Stomach (tissue), 9 donors: Measurements from ENCODE around the gene LDAH. TPM values are rescaled to one million over a fixed set of nuclear protein-coding genes. Genes with fewer than 3 reads are reported as not detected.
A peak's percentile ranks its signal among the peaks of the same experiment; 100 is the strongest.

Source experiments
- DNase-seq, 2 donors: peaks; one replicate each; pipeline versions ENCODE4 v3.0.0 to v3.0.0-alpha.2; 2013 to 2019
- H3K27ac ChIP-seq, 5 donors: fragments of 200-600 bp in 4 of 5; sonication (generic) in 4 of 5; one replicate each; pipeline ENCODE4 v1.5.1; 2013 to 2019; ENCODE audit warnings: mild to moderate bottlenecking in 1 of 5, moderate library complexity in 1 of 5
- H3K27me3 ChIP-seq, 3 donors: fragments of 200-600 bp; sonication (generic); one replicate each; pipeline ENCODE4 v1.5.1; 2017 to 2019; ENCODE audit warnings: mixed run types in 1 of 3
- H3K36me3 ChIP-seq, 4 donors: fragments of 200-600 bp; sonication (generic); 1 replicate in 3 of 4; 2 replicates in 1 of 4; pipeline ENCODE4 v1.5.1; 2016 to 2019
- H3K4me1 ChIP-seq, 4 donors: fragments of 200-600 bp; sonication (generic); one replicate each; pipeline ENCODE4 v1.5.1; 2016 to 2019
- H3K4me3 ChIP-seq, 4 donors: fragments of 200-600 bp; sonication (generic) in 3 of 4; one replicate each; pipeline ENCODE4 v1.5.1; 2016 to 2019; ENCODE audit warnings: mild to moderate bottlenecking in 1 of 4
- H3K9me3 ChIP-seq, 4 donors: fragments of 200-600 bp; sonication (generic); one replicate each; pipeline ENCODE4 v1.5.1; 2016 to 2019
- CTCF ChIP-seq, 7 experiments: fragments of 450-650 bp in 4 of 7; fragments of 200-600 bp in 3 of 7; sonication (generic) in 3 of 7; IDR thresholded peaks; one replicate each; pipeline ENCODE4 v1.5.1; 2016 to 2019; ENCODE audit warnings: antibody characterized with exemption in 7 of 7, control low read depth in 2 of 7, mild to moderate bottlenecking in 1 of 7
- EP300 ChIP-seq: sonication (generic); formaldehyde crosslinking; IDR thresholded peaks from one replicate; pipeline ENCODE4 v1.6.1; 2017; ENCODE audit warnings: antibody characterized with exemption
- POLR2AphosphoS5 ChIP-seq, 3 donors: sonication (generic); formaldehyde crosslinking; IDR thresholded peaks; one replicate each; pipeline ENCODE4 v1.6.1; 2016; ENCODE audit warnings: antibody characterized with exemption in 3 of 3
- WGBS, 5 donors: extraction: QIAGEN DNeasy Blood & Tissue Kit in 3 of 5; methylation state at CpG; one replicate each; pipeline versions ENCODE4 v1.1.5 to v1.1.7; 2013 to 2018; 5-methylcytosine and 5-hydroxymethylcytosine counted together
- intact Hi-C: fragments of 100-400 bp; cut with DNase I; formaldehyde crosslinking; loops from one replicate; pipeline ENCODE4 v1.15.1; 2023; ENCODE audit warnings: low total_unique reads
- polyA plus RNA-seq, 3 donors: library from polyadenylated mRNA; stranded (reverse); fragments of 200-250 nt; gene quantifications; one replicate each; pipeline ENCODE4 v1.2.3, GENCODE V29; 2013
- total RNA-seq, 5 donors: library from RNA; depleted of rRNA; stranded (reverse); fragments of >200 nt; gene quantifications; one replicate each; pipeline versions ENCODE4 v1.1.0 to v1.2.3, GENCODE V29; 2014 to 2016
- donor health status: healthy with polysubstance abuse.
- donor health status: Bipolar disorder and iron deficiency.
- donor health status: healthy.

LDAH gene
- total and polyA plus RNA-seq, 8 donors = 4.1 to 20.0 (median 5.9) TPM

DNA sequence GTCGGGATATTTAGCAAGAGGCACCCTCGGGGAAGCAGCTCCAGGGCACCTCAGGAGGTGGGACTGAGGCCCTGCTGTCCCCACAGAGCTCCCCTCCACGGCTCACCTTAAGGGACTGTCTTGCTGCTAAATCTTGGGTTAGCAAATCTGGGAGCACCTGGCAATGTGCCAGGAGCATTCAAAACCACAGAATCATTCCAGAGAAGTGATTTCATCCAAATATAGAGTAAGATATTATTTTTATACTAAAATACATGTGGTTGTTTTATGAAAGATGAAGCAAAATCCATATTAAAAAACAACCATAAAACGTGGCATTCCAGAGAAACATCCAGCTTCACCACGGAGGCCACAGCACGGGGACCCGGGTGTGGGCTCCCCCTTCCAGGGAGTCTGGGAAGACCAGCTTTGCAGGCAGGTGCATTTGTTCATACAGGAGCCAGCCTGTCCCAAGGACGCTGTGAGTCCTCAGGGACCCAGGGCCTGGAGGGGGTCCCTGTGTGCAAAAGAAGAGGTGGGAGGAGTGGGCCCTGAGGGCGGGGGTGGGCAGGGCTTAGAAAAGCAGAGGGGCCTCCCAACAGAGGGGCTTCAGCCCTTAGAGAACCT is 188.3 kb downstream of the LDAH start:
- H3K9me3 ChIP-seq = no peaks in the 10 kb centered on the region
- WGBS, 5 donors = 34 to 55% (median 49%) methylated on average over 9 of the region's 9 CpGs
- H3K36me3 ChIP-seq = peaks cover 4 to 56% (median 41%) of the 10 kb centered on the region in 4 donors
- no peak overlapping the region for H3K4me3 ChIP-seq
- intact Hi-C loops = no loop called here
- no peak for TF ChIP-seq POLR2AphosphoS5 (IDR thresholded peaks at IDR 0.05)
- no peak for TF ChIP-seq CTCF (IDR thresholded peaks at IDR 0.05)
- no peak for TF ChIP-seq EP300
- peak overlapping the region; percentile 80 to 91 (median 84) for H3K27ac ChIP-seq
- DNase-seq = peak in 1 of 2 donors; percentile 72
- no peaks in the 10 kb centered on the region for H3K27me3 ChIP-seq
- peaks cover 43 to 85% (median 58%) of the 10 kb centered on the region in 4 donors for H3K4me1 ChIP-seq

Other genes with a start within 250 kb of the LDAH start
- gene HS1BP3, start 172.0 kb downstream of the LDAH start, total RNA-seq = 100 to 1,000 TPM in 1 of 5 donors, 10 to 100 TPM in 4; 13.8 to 105 (median 22.5) TPM
- gene HS1BP3, start 172.0 kb downstream of the LDAH start, polyA plus RNA-seq = 10 to 100 TPM; 20.6 to 25.2 (median 24.1) TPM
- 1 to 10 TPM in 1 of 5 donors, under 1 TPM in 2, not detected in 2; 0.37 to 1.3 (median 0.45) TPM for gene GDF7, start 156.0 kb downstream of the LDAH start, total RNA-seq
- gene GDF7, start 156.0 kb downstream of the LDAH start, polyA plus RNA-seq = under 1 TPM in 2 of 3 donors, not detected in 1; 0.10 to 0.12 TPM
- 10 to 100 TPM in 1 of 5 donors, 1 to 10 TPM in 1, under 1 TPM in 2, not detected in 1; under 0.01 to 30.7 (median 3.3) TPM for gene APOB, start 221.0 kb upstream of the LDAH start, total RNA-seq
- under 1 TPM in 1 of 3 donors, not detected in 2; 0.03 TPM for gene APOB, start 221.0 kb upstream of the LDAH start, polyA plus RNA-seq